Measurements from ENCODE around the gene SRCAP.

DNA sequence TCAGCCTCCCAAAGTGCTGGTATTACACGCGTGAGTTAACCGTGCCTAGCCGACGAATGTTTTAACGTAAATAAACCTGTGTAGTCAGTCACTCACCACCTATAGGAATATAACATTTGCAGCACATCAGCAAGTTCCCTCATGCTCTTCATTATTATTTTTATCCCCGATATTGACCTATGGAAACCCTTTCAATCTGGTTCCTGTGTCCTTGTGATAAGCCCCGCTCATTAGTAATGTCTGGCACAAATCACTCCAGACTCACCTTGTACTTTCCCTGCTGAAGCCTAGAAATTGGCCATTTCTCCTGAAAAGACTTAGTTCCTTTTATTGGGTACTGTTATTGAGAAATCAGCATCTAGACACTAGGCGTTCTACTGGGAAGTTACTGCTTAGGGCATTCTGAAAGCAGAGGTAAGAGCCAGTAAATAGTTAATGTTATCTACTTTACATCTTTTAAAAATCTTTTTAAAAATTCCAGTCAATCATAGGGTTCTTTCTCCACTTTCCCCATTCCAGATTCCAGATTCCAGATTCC, 47.7 kb downstream of the SRCAP start:
- TF ChIP-seq EZH2 (optimal IDR thresholded peaks at IDR 0.05; ENCODE audit: low read depth, low read length): no peak
- TF ChIP-seq, protein P1, sequence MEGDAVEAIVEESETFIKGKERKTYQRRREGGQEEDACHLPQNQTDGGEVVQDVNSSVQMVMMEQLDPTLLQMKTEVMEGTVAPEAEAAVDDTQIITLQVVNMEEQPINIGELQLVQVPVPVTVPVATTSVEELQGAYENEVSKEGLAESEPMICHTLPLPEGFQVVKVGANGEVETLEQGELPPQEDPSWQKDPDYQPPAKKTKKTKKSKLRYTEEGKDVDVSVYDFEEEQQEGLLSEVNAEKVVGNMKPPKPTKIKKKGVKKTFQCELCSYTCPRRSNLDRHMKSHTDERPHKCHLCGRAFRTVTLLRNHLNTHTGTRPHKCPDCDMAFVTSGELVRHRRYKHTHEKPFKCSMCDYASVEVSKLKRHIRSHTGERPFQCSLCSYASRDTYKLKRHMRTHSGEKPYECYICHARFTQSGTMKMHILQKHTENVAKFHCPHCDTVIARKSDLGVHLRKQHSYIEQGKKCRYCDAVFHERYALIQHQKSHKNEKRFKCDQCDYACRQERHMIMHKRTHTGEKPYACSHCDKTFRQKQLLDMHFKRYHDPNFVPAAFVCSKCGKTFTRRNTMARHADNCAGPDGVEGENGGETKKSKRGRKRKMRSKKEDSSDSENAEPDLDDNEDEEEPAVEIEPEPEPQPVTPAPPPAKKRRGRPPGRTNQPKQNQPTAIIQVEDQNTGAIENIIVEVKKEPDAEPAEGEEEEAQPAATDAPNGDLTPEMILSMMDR (IDR thresholded peaks at IDR 0.05; ENCODE audit: low read length): no peak
- no peak for TF ChIP-seq EZH2phosphoT487 (IDR thresholded peaks at IDR 0.05; ENCODE audit: low read length)

All from MM.1S (cell line).